ENCODE results near the gene PCDHB13.

Gene PCDHB13

DNA sequence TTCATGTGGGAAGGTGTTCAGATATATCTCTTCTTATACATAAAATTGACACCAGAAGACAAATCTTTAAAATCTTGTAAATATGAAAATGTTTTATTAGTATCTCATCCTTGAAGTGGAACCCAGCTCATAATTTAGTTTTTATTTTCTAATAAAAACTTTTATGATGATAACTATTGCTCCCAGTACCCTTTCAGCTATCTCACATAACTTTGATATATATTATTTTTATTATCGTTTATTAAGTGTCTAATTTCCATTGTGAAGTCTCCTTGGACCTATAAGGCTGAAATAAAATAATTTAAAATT, 47.5 kb downstream of the PCDHB13 start:
- DNase-seq (ENCODE audit: low read depth in 2 of 2): no peak

Data from fibroblast of skin of left quadriceps (primary cell).